HEK293 (cell line): ENCODE measurements around the gene RNF225.

Experiments
- ZNF140 ChIP-seq: fragments of 450-650 bp; formaldehyde crosslinking; IDR thresholded peaks from 2 replicates; pipeline ENCODE4 v1.5.1; 2016; ENCODE audit warnings: missing biosample characterization, missing genetic modification characterization
- ZNF274 ChIP-seq, 2 experiments: fragments of 200-500 bp in 1 of 2; fragments of 450-650 bp in 1 of 2; sonication (Bioruptor generic) in 1 of 2; formaldehyde crosslinking in 1 of 2; IDR thresholded peaks; 2 replicates each; pipeline versions ENCODE4 v1.5.1 to v1.6.1; 2014 to 2016; ENCODE audit warnings: borderline replicate concordance in 1 of 2, inconsistent platforms in 1 of 2, low read length in 1 of 2, missing biosample characterization in 1 of 2, missing genetic modification characterization in 1 of 2

- no peak for TF ChIP-seq ZNF140 (tag by site-specific recombination)
- TF ChIP-seq ZNF274 (IDR thresholded peaks at IDR 0.05; ENCODE audit: low read length) = no peak
- TF ChIP-seq ZNF274 (tag by site-specific recombination; IDR thresholded peaks at IDR 0.05; ENCODE audit: borderline replicate concordance) = no peak
Measured at GRCh38 chr19:58407658-58408151, 12.2 kb downstream of the RNF225 start.
